Measurements from ENCODE around the gene PPP1R7.
"Not testable (repeated sequence)": the region's sequence is repeated elsewhere in the genome, so short reads cannot be mapped to it uniquely, and the experiment has no call there.

PPP1R7 gene

DNA sequence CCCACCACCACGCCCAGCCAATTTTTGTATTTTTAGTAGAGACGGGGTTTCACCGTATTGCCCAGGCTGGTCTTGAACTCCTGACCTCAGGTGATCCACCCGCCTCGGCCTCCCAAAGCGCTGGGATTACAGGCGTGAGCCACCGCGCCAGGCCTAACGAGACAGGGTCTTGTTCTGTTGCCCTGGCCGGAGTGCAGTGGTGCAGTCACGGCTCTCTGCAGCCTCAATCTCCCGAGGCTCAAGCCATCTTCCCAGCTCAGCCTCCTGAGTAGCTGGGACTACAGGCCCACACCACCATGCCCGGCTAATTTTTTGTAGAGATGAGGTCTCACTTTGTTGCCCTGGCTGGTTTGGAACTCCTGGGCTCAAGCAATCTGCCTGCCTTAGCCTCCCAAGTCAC lies 47.0 kb downstream of the PPP1R7 start:
- DNase-seq (ENCODE audit: low read depth): not testable (repeated sequence)

DNA sequence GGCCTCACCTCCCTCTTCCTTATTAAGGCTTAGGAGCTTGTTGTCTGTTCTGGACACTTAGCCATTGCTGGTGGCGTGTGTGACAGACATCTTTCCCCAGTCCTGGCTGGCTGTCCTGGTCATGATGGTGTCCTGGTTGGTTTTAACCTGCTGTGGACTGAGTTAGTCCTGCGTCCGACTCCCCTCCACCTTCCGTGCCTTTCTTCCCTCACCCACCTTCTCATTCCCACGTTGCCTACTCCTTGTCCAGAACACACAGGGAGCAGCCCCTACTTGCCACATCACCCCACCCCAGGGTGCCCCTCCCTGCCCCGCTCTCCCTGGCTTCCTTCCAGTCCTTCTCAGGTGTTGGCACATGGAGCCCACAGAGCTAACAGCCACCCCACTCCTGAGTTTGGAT lies 47.7 kb downstream of the PPP1R7 start:
- DNase-seq (ENCODE audit: low read depth): no peak

DNA sequence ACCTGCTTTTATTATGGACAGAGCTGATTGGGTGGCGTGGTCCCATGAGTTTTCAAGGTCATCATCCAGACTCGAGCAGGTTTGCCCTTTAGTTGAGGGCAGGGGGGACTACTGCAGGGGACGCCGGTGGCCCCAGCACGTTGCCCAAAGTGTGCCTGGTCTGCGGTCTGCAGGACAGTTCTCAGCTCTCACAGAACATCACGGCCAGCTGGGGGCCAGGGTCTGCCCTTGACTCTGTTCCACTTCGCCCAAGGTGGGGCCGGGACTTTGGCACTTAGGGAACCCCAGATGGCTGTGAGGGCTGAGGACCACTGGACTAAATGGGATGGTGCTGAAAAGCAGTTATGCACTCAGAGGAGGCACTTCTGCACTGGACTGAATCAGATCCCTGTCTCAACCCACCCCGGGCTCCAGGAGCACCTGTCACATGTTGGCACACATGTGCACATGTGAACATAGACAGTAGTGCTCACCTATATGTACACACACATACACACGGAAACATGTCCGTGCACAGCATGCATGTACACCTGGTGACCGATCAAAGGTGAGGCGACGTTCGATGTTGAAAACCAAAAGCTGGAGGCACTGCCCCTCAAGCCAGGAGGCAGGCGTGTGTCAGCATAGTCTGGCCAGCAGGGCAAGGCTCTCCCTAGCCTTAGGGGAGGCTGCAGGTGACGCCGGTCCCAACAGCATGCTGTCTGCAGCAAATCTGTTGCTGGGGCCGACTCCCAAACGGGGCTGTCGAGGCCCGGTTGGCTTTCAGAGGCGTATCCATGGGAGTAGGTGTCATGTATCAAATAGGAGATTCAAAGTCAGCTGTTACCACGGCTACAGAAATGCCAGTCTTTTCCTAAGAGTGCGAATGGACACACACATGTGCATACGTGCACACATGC lies 48.4 kb downstream of the PPP1R7 start:
- no peak for DNase-seq (ENCODE audit: low read depth)

DNA sequence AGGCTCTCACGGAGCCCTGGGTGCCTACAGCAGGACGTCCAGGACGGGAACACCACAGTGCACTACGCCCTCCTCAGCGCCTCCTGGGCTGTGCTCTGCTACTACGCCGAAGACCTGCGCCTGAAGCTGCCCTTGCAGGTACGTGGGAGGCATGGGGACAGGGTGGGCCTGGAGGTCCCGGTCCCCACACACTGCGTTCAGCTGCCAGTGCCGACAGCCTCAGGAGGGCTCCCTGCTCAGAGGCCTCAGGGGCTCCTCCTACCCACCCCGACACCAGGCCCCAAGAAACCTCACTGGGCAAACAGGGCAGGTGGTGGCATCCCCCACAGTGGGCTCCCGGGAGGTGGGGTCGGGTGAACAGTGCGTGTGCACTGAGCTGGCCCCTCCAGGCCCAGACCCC lies 49.0 kb downstream of the PPP1R7 start:
- no peak for DNase-seq (ENCODE audit: low read depth)

DNA sequence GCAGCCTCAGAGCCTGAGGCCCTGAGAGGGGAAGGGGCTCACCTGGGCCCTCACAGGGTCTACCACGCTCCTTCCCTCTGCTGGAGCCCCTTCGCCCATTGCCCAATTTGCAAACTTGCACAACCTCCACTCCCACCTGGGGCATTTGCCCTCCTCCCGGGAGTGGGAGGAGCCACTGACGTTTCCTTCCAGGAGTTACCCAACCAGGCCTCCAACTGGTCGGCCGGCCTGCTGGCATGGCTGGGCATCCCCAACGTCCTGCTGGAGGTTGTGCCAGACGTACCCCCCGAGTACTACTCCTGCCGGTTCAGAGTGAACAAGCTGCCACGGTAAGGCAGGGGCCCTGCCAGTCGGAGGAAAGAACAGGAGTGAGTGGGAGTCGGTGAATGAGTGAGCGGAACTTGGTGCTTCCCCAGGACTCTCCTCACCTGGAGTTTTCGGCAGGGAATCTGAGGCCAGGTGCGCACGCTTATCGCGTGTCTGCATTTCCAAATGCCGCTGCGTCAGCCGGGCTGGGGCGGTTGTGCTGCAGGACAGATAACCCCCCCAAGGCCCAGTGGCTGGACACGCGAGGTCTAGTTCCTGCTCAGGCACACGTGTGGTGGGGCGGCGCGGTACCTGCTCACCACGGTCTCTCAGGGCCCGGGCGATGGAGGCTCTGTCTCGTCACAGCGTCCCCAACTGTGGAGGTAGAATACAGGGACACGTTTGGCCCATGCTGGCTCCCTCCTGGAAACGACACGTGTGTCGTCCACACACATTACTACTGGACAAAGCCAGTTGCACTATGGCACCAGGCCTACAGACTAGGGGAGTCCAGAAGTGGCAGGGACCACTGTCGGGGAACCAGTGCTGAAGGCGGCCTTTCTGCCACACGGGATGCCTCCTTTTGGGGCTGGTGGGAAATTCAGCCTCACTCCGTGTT lies 49.9 kb downstream of the PPP1R7 start:
- DNase-seq (ENCODE audit: low read depth): no peak

DNA sequence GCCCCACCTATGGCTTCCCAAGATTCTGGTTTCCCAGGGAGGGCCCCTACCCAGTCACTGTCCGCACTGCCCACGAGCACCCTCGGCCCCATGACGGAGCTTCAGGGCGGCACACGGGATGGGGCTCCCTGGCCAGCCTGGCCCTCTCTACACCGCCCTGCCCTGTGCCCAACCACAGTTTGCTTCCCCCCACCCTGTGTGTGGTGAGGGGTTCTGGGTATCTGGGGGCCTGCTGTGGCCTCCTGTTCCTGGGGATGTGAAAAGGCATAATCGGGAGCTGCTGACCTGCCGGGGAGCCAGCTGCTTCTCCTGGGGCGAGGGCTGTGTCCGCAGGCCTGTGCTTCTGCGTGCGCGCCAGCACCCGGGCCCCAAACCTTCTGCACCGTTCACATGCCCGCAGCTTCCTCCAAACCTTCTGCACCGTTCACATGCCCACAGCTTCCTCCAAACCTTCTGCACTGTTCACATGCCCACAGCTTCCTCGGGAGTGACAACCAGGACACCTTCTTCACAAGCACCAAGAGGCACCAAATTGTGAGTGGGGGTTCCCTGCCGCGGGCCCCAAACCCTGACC lies 50.6 kb downstream of the PPP1R7 start:
- no peak for DNase-seq (ENCODE audit: low read depth)

DNA sequence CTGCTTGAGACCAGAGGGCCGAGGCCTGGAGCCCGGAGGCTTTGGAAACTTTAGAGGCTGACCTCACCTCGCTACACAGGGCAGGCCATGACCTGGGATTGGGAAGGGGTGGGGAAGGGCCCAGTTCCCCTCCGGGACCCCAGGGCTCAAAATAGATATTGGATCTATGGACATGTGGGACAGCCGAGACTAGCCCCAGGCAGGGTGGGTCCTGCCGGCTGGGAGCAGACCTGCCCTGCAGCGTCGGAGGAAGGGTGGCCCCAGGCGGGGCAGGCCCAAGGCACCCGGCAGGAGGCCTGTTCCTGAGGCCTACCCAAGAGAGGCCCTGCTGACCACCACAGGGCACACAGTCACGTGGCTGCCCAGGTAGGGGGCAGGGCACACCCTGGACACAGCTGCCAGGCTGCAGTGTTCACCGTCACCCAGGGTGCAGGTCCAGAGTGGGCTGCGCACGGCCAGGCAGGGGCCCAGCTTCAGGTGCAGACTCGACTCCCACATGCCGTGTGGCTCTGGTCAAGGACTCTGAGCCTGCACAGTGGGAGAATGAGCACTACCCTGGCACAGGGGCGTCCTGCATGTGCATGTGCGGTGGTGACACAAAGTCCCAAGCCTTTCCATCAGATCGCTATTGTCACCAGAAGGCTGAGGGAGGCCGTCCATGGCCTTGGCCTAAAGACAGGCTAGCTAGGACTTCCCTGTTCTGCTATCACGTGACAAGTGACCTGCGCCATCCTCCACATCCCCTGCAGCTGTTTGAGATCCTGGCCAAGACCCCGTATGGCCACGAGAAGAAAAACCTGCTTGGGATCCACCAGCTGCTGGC lies 51.4 kb downstream of the PPP1R7 start:
- no peak for DNase-seq (ENCODE audit: low read depth)

DNA sequence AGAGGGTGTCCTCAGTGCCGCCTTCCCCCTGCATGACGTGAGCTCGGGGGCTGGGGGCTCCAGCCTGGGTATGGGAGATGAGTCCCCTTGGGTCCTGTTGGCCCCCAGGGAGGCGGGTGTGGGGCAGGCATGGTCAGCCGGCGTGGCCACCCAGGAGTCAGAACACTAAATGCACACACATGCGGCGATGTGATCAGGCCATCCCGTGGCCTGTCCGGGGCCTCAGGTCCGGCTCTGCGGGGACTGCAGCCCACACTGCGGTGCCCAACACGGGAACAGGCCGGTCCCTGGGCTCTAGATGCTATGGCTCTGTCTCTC lies 52.0 kb downstream of the PPP1R7 start:
- DNase-seq (ENCODE audit: low read depth): no peak

DNA sequence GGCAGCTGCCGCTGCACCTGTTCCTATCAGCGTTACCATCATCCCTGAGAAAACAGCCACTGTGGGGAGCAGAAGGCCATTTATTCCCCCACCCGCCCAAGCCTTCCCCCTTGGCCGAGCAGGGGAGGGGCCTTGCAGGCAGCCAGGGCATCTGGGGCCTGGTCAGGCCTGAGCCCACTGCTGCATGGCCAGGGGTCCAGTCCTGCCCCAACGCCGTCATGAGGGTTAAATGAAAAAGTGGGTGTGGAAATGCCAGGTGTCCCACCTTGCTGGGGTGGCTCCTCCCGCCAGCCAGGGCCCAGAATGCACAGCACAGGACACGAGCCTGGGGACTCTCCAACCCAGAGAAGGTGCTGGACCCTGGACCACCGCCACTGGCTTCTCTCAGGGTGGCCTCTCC lies 52.4 kb downstream of the PPP1R7 start:
- DNase-seq (ENCODE audit: low read depth): no peak

DNA sequence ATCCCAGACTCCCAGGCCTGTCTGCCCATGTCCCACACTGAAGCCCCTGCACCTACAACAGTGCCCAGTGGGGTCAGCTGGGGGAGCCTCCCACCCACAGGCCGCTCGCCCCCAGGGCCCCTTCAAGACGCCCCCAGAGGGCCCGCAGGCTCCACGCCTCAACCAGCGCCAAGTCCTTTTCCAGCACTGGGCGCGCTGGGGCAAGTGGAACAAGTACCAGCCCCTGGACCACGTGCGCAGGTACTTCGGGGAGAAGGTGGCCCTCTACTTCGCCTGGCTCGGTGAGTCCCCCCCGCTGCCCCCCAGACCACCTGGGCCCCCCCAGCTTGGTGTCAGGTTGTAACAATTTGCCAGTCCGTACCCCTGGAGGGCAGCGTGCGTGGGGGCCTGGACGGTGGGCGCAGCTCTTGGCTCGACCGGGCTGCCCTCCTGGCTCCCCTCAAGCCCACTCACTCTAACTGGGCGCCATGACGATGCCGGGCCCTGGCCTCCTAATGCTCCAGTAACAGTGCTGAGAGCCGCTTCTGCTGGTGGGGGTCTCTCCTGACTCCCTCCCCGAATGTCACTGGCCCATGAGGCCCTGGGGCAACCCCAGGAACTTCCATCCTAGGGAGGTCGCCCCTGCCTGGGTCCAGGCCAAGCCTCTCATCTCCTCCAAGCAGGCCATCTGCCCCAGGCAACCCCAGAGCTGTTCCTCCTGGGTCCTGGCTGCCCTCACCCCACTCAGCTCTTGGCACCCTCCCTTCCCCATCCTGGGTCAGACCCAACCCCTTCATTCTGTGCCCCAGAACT lies 53.1 kb downstream of the PPP1R7 start:
- no peak for DNase-seq (ENCODE audit: low read depth)

DNA sequence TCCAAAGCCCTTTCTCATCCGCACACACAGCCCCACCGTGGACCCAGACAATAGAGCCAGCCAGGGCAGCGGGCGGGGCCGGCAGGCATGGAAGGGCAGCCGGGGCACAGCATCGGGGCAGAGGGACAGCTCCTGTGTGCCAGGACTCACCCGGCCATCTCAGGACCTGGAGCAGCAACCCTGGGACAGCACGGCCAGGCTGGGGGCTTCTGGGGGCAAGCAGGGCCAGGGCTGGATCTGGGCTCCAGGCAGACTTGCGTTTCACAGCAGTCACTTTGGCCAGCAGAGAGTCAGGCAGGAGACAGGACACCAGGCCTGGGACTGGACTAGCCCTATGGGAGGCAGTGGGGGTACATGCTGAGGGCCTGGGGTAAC lies 53.7 kb downstream of the PPP1R7 start:
- DNase-seq (ENCODE audit: low read depth): no peak

DNA sequence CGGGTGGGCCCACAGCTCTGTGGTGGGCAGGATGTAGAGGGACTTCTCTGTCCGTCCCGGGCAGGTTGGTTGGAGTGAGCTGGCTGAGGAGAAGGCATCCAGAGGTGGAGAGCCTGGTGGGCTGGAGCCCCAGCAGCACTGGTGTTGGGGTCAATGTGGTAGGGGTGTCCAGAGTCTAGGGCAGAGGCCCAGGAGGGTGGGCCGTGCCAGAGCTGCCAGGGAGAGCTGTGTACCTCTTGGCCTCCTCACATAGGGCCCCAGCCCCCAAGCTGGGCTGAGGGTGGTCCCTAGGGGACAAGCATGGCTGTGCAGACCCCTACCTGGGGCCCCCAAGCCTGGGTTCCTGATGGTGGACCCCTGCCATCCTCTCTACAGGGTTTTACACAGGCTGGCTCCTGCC lies 54.2 kb downstream of the PPP1R7 start:
- DNase-seq (ENCODE audit: low read depth): no peak

DNA sequence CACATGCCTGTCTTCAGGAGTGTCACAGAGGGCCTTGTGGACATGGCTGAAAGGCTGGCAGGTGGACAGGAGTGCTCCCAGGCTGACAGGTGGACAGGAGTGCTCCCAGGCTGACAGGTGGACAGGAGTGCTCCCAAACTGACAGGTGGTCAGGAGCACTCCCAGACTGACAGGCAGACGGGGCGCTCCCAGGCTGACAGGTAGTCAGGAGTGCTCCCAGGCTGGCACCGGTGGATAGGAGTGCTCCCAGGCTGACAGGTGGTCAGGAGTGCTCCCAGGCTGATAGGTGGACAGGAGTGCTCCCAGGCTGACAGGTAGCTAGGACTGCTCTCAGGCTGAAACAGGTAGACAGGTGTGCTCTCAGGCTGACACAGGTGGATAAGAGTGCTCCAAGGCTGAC lies 54.8 kb downstream of the PPP1R7 start:
- no peak for DNase-seq (ENCODE audit: low read depth)

DNA sequence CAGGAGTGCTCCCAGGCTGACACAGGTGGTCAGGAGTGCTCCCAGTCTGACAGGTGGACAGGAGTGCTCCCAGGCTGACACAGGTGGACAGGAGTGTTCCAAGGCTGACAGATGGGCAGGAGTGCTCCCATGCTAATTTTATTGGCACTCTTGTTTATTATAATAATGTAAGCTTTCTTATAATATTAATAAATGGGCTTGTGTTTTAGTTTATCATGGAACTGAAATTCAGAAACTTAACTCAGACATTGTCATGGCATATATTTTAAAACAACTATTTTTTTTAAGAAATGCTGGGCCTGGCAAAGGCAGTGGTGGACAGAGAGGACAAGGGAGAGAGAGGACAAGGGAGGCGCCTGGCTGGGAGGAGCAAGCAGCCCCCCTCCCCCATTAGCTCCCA lies 56.9 kb downstream of the PPP1R7 start:
- DNase-seq (ENCODE audit: low read depth): no peak

DNA sequence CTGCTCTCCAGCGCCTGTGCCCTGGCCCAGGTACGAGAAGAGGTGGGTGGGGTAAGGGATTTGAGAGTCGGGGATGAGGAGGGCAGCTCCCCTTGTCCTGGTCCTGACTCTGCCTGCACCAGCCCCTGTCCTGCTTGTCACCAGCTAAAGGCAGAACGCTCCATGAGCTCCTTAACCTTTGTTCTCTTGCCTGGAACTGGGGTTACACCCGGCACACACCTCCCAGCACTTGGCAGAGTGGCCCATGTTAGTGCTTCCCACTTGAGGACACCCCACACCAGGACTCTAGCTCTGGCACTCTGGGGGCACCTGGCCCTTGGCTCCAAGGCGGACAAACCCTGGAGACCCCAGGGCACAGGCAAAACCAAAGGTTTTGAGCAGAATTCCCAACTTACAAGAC lies 57.4 kb downstream of the PPP1R7 start:
- DNase-seq (ENCODE audit: low read depth): no peak

DNA sequence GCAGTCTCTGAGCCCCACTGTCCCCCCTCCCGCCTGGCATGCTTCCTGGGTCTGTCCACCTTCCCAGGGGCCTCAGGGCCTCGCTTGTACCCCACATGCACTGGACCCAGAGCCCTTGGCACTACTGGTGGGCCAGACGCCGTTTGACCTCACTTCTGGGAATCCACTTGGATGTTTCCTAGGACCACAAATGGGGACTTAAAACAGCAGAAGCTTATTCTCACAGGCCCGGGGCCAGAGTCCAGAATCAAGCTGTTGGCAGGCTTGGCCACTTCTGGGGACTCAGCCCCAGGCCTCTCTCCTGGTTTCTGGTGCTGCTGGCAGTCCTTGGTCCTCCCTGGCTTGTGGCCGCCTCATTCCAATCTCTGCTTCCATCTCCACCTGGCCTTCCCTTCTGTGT lies 57.8 kb downstream of the PPP1R7 start:
- no peak for DNase-seq (ENCODE audit: low read depth)

DNA sequence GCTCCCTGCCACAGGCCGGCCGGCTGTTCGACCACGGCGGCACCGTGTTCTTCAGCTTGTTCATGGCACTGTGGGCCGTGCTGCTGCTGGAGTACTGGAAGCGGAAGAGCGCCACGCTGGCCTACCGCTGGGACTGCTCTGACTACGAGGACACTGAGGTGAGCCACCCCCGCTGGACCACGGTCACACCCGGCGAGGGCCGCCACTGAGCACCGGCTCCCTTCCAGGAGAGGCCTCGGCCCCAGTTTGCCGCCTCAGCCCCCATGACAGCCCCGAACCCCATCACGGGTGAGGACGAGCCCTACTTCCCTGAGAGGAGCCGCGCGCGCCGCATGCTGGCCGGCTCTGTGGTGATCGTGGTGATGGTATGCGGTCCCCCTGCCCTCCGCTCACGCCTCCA lies 59.0 kb downstream of the PPP1R7 start:
- DNase-seq (ENCODE audit: low read depth): no peak

DNA sequence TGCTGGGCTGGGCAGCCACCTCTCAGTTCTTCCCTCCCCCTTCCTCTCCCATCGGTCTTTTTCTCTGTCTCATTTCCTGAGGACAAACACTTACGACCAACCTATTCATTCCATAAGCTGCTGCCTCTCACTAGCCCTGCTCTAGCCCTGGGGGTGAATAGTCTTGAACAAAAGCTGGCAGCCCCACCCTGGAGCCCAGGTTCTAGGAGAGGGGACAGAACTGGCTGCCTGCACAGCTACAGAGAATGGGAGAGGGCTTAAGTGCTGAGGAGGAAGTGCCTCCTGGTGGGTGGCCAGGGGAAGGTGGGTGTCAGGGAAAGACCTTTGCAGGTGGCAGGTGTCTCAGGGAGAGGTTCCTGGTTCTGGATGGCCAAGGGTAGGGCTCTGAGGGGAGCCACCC lies 61.0 kb downstream of the PPP1R7 start:
- DNase-seq (ENCODE audit: low read depth): no peak

DNA sequence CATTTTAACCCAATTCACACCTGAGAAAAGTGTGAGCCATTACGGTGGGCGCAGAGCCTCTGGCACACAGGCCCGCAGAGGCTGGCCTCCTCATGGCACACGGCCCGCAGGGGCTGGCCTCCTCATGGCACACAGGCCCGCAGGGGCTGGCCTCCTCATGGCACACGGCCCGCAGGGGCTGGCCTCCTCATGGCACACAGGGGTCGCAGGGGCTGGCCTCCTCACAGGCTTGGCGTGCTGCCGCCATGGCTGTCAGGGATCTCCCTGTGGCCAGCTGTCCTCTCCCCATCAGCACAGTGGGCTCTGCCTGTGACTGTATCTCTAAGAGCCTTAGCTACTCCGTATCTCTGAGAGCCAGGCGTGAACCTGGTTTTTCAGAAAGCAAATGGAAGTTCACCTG lies 62.8 kb downstream of the PPP1R7 start:
- DNase-seq (ENCODE audit: low read depth): no peak

DNA sequence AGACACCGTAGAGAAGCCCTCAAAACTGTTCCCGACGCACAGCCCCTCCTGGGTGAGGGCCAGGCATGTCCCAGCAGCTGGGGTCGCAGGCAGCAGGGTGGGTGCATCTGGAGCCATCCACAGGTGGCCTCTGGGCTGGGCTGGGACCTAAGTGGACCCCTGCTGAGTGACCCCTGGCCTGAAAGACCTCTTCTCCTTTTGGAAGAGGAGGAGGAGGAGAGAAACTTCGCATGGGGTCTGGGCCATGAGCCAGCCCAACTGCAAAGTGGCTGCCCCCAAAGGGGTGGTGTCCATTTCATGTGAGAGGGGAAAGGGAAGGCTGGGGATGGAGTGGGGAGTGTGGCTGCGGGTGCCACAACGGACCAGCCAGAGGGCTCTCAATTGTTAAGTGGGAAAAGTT lies 63.3 kb downstream of the PPP1R7 start:
- no peak for DNase-seq (ENCODE audit: low read depth)

DNA sequence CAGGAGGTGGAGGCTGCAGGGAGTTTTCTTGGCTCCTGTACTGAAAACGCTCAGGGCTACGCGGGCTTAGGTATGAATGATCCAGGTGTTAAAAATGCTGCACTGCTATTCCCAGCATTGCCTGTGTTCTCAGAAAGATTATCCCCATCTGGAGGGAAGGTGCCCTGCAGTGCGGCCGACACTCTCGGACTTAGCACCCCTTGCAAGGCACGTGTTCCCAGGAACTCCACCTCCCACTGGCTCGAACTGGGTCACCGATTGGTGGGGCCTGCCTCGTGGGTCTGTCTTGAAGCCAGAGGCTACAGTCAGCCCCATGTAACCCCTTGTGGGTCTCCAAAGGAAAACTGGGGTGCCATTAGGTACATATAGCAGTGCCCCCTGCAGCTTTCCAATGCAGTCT lies 63.9 kb downstream of the PPP1R7 start:
- DNase-seq (ENCODE audit: low read depth): no peak

Measured in activated T-cell treated with anti-CD3 and anti-CD28 coated beads for 48 hours (primary cell).